MM.1S (cell line): ENCODE results near the gene RRM1.

ENCODE experiments used
- CTCF ChIP-seq: fragments of 300-600 bp; sonication (generic); IDR thresholded peaks from 2 replicates; pipeline ENCODE4 v1.5.1; 2016; ENCODE audit warnings: antibody characterized with exemption, low read length, mixed read lengths
- EZH2phosphoT487 ChIP-seq: fragments of 300-600 bp; sonication (generic); IDR thresholded peaks from 2 replicates; pipeline ENCODE4 v1.6.1; 2018; ENCODE audit warnings: antibody characterized with exemption, low read length

- no peak for TF ChIP-seq CTCF
- no peak for TF ChIP-seq EZH2phosphoT487
These were observed 8.1 kb downstream of the RRM1 start for GRCh38 chr11:4102711-4103110.
